GM12801 (cell line): Measurements from ENCODE around the gene GABBR1.

Experiments
- CTCF ChIP-seq: IDR thresholded peaks from one replicate; pipeline ENCODE4 v1.5.1; 2011; ENCODE audit warnings: control low read depth; ENCODE audit not compliant: insufficient read length; ENCODE audit errors: extremely low read depth

GABBR1 gene

GRCh38 chr6:29559524-29560287 is 73.3 kb downstream of the GABBR1 start, which contains the start of gene UBD:
UBD (minus strand) TSS chr6:29559732; CDS start chr6:29559701, 31 bp downstream.
- TF ChIP-seq CTCF = no peak

DNA sequence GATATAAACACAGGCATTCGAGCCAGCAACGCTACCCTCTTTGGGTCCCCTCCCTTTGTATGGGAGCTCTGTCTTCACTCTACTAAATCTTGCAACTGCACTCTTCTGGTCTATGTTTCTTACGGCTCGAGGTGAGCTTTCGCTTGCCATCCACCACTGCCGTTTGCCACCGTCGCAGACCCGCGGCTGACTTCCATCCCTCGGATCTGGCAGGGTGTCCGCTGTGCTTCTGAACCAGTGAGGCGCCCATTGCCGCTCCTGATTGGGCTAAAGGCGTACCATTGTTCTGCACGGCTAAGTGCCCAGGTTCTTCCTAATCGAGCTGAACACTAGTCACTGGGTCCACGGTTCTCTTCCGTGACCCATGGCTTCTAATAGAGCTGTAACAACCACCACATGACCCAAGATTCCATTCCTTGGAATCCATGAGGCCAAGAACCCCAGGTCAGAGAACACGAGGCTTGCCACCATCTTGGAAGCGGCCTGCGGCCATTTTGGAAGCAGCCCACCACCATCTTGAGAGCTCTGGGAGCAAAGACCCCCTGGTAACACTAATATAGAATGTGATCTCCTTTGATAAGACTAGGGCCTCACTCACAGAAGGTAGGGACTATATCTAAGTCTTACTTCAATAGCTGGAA is 74.4 kb downstream of the GABBR1 start:
- TF ChIP-seq CTCF = no peak

DNA sequence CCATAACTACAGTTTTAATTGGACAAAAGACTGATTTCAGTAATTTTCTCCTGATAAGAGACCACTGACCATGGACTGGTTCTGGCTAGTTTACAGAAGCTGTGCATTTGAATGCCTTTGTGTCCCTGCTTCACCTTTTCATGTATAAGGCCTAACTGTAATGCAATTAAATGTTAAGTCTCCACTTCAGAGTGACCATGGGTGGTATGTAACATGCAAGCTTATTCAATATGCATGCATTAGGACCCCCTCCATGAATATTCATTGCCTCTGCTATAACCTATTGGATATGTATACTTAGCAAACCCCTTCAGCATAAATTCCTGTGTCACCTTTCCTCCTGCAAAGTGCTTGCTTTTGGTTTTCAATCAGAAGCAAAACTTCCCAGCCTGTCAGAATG is 75.7 kb downstream of the GABBR1 start:
- TF ChIP-seq CTCF = no peak

DNA sequence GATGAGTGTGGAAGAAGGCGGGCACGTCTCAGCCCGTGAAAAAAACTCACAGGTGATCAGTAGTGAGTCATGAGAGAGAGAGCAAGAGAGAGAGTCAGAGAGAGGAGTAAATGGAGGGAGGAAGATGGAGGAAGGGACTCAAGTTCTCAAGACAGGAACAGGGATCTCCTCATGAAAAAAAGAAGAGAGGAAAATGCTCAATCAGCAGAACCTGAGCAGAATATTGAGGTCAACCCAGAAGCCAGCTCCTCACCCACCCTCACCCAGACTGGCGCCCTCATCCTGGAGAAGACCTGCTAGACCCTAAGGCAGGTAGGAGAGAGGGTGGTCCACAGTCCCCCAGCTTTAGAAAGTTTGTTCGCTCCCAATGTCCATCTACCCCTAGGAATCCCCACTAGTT is 78.2 kb downstream of the GABBR1 start:
- TF ChIP-seq CTCF = no peak

GRCh38 chr6:29553268-29554057 is 79.5 kb downstream of the GABBR1 start:
- no peak for TF ChIP-seq CTCF

- no peak for TF ChIP-seq CTCF
Measured at GRCh38 chr6:29552512-29553051, 80.4 kb downstream of the GABBR1 start.

- no peak for TF ChIP-seq CTCF
Measured at GRCh38 chr6:29547573-29547972, 85.4 kb downstream of the GABBR1 start.
